Thymus (tissue), 14 donors: ENCODE results near the gene TUBG2. TPM values are rescaled to one million over a fixed set of nuclear protein-coding genes. Genes with fewer than 3 reads are reported as not detected.
"Not testable (repeated sequence)": the region's sequence is repeated elsewhere in the genome, so short reads cannot be mapped to it uniquely, and the experiment has no call there.

Source experiments
- DNase-seq, 9 donors: peaks; one replicate each; pipeline ENCODE4 v3.0.0-alpha.2; 2013; ENCODE audit warnings: low spot score in 9 of 9, low read depth in 6 of 9, missing footprints in 1 of 9
- H3K27ac ChIP-seq, 2 donors: one replicate each; pipeline ENCODE4 v1.5.1; 2013; ENCODE audit warnings: control low read depth in 1 of 2, low read depth in 1 of 2, low read length in 1 of 2, mild to moderate bottlenecking in 1 of 2, moderate library complexity in 1 of 2
- H3K27me3 ChIP-seq, 2 donors: one replicate each; pipeline ENCODE4 v1.5.1; 2013; ENCODE audit warnings: low read length in 1 of 2; ENCODE audit not compliant: control insufficient read depth in 2 of 2, insufficient read depth in 1 of 2
- H3K36me3 ChIP-seq, 2 donors: one replicate each; pipeline ENCODE4 v1.5.1; 2013; ENCODE audit warnings: low read length in 1 of 2, mild to moderate bottlenecking in 1 of 2, moderate library complexity in 1 of 2; ENCODE audit not compliant: control insufficient read depth in 2 of 2, insufficient read depth in 2 of 2
- H3K4me1 ChIP-seq, 2 donors: one replicate each; pipeline ENCODE4 v1.5.1; 2013; ENCODE audit warnings: low read length in 2 of 2; ENCODE audit not compliant: control insufficient read depth in 2 of 2, insufficient read depth in 2 of 2
- H3K4me3 ChIP-seq, 2 donors: one replicate each; pipeline ENCODE4 v1.5.1; 2013; ENCODE audit warnings: low read length in 2 of 2, control low read depth in 1 of 2, mild to moderate bottlenecking in 1 of 2
- H3K9me3 ChIP-seq, 2 donors: one replicate each; pipeline ENCODE4 v1.5.1; 2013; ENCODE audit warnings: low read length in 1 of 2, mild to moderate bottlenecking in 1 of 2; ENCODE audit not compliant: control insufficient read depth in 2 of 2, insufficient read depth in 1 of 2
- WGBS: extraction: QIAGEN DNeasy Blood & Tissue Kit; methylation state at CpG from one replicate; pipeline ENCODE4 v1.1.7; 2013; 5-methylcytosine and 5-hydroxymethylcytosine counted together
- long read RNA-seq, 10 donors: transcript quantifications; one replicate each; lab custom pipeline, GENCODE V29; 2026
- polyA plus RNA-seq: library from polyadenylated mRNA; stranded (reverse); fragments of 200-250 nt; gene quantifications from one replicate; pipeline ENCODE4 v1.2.3, GENCODE V29; 2013
- total RNA-seq: library from RNA; stranded (reverse); fragments of 120-200 nt; gene quantifications from one replicate; pipeline ENCODE4 v1.2.4, GENCODE V29; 2013
- donor health status: healthy.

The TUBG2 gene
- 3.0 TPM for total RNA-seq
- polyA plus RNA-seq = 11.3 TPM
- long read RNA-seq, donor 1 = 0 reads
- long read RNA-seq, donor 2 = 0 reads
- long read RNA-seq, donor 3, partial matches to known transcripts = 0 of 2 reads
- long read RNA-seq, donor 3, other reads (novel, unspliced or antisense) = 0 of 2 reads
- long read RNA-seq, donor 4, partial matches to known transcripts = 0 of 2 reads
- long read RNA-seq, donor 4, other reads (novel, unspliced or antisense) = 0 of 2 reads
- long read RNA-seq, donor 5 = 0 reads
- long read RNA-seq, donor 6, partial matches to known transcripts = 0 of 1 reads
- long read RNA-seq, donor 6, other reads (novel, unspliced or antisense) = 0 of 1 reads
- long read RNA-seq, donor 7 = 0 reads
- long read RNA-seq, donor 8, partial matches to known transcripts = 0 of 1 reads
- long read RNA-seq, donor 8, other reads (novel, unspliced or antisense) = 0 of 1 reads
- long read RNA-seq, donor 9 = 0 reads
- long read RNA-seq, donor 10, partial matches to known transcripts = 0 of 1 reads
- long read RNA-seq, donor 10, other reads (novel, unspliced or antisense) = 0 of 1 reads

DNA sequence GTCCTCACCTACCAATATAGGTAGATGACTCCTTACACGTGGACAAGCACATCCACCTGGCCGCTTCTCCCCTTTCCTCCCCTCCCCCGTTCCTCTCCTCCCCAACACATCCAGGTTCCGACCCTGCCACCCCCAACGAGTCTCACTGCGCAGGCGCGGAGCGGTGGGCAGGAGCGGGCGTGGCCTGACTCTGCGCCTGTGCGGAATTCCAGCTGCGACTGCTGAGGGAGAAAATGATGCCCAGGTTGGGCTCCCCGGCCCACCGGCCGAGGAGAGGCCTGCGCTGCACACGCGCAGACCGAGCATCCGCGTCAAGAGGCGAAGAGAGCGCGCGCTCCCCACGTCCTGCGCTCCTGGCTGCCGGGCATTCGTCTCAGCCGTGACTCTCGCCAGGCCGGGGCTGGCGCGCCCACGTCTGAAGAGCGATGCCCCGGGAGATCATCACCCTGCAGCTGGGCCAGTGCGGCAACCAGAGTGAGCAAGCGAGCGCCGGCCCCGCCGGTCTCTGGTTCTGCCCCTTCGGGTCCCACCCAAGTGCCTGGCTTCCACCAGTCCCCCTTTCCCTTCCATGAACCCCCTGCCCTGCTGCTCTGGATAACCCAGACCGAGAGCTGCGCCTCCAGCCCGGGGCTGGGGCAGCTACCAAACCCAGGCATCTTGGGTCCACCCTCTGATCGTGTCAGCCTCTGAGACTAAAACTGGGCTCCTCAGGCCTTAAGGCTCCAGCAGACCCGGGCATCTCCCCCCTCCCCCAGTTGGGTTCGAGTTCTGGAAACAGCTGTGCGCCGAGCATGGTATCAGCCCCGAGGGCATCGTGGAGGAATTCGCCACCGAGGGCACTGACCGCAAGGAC is at the start of gene TUBG2:
Gene TUBG2 (plus strand): TSS at position 206 of the 853 bp plus-strand sequence. CDS start 220 bp downstream, at position 426.
- H3K36me3 ChIP-seq = no peaks in the 10 kb centered on the region
- H3K4me3 ChIP-seq = peak within 1 kb of the TSS; percentile 49 to 66
- DNase-seq = peak in 6 of 9 donors; percentile 57 to 80 (median 64)
- 10% methylated on average over 59 of the region's 59 CpGs for WGBS
- H3K9me3 ChIP-seq = no peaks in the 10 kb centered on the region
- peaks cover 4 to 12% of the 10 kb centered on the region in 2 donors for H3K4me1 ChIP-seq
- peak within 1 kb of the TSS in 1 of 2 donors; percentile 8 for H3K27ac ChIP-seq
- H3K27me3 ChIP-seq = peaks cover under 1 to 29% of the 10 kb centered on the region in 2 donors

DNA sequence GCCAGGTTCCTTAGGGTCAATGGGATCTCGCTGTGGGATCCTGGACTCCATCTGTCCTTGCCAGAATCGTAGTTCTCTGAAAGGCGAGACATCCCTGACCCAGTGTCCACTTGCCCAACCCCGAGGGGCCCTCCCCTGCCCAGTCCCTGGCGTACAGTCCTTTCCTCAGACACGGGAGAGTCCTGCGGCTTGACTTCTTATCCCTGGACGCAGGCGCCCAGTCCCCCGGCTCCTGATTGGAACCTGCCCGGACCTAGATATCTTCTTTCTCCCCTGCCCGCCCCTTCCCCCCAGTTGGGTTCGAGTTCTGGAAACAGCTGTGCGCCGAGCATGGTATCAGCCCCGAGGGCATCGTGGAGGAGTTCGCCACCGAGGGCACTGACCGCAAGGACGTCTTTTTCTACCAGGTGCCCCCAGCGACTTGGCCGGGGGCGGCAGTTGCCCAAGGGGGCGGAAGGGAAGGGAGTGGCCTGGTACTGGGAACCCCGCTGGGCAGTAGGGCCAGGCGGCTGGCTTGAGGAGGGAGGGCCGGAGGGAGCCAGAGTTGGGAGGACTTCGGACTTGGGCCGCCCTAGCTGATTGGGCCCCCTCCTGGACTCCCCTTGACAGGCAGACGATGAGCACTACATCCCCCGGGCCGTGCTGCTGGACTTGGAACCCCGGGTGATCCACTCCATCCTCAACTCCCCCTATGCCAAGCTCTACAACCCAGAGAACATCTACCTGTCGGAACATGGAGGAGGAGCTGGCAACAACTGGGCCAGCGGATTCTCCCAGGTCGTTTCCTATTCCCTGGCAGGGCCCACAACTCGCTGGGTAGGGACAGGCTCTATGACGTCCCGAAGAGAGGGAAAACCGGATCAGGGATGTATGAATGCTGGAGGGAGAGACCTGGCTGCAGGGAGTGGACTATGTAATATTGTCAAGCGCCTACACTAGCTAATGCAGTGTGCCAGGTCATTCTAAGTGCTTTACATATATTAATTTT is 49.0 kb upstream of the TUBG2 start:
- peaks cover 11 to 14% of the 10 kb centered on the region in 2 donors for H3K4me1 ChIP-seq
- 23% methylated on average over 35 of the region's 42 CpGs for WGBS
- H3K27me3 ChIP-seq, H3K9me3 ChIP-seq, DNase-seq: not testable (repeated sequence)
- peaks cover 31 to 32% of the 10 kb centered on the region in 2 donors for H3K36me3 ChIP-seq
- peak overlapping the region; percentile 72 to 92 for H3K4me3 ChIP-seq
- peak overlapping the region; percentile 55 to 75 for H3K27ac ChIP-seq

DNA sequence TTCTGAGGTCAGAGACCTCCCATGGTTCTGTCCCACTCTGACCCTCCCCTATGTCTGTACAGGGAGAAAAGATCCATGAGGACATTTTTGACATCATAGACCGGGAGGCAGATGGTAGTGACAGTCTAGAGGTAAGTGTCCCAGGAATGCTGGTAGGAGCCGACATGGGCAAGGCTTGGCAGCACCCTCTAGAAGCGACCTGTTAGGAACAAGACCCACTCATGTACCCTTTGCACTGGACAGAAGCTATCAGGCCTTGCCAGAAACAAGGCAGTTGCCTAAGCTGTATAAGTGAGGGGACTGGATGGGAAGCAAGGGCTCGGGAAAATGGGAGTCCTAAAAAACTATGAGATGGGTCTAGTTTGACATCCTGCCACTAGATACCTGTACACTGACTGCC is 47.1 kb upstream of the TUBG2 start:
- 96% methylated on average over 4 of the region's 4 CpGs for WGBS
- no peak overlapping the region for H3K27ac ChIP-seq
- peaks cover 0 to 2% of the 10 kb centered on the region in 2 donors for H3K27me3 ChIP-seq
- peaks cover 10% of the 10 kb centered on the region in 2 donors for H3K4me1 ChIP-seq
- no peak for DNase-seq
- H3K9me3 ChIP-seq = no peaks in the 10 kb centered on the region
- no peak overlapping the region for H3K4me3 ChIP-seq
- H3K36me3 ChIP-seq = peaks cover 40 to 41% of the 10 kb centered on the region in 2 donors

DNA sequence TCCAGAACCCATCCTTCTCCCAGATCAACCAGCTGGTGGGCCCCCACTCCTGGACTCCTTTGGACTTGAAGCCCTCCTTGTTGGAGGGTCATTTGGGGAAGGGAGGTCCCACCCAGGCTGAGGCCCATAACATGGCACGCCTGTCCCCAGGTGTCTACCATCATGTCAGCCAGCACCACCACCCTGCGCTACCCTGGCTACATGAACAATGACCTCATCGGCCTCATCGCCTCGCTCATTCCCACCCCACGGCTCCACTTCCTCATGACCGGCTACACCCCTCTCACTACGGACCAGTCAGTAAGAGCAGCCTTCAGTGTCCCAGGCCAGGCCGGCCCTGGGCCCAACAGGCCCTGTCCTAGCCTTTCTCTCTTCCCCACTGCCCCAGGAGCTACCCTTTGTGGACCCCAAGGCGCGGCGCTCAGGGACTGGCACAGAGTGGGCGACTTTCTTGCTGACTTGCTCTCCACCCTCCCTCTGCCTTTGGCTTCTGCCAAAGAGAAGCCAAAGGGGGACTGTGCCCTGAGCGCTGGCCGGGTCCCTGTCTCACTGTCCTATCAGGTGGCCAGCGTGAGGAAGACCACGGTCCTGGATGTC is 45.3 kb upstream of the TUBG2 start:
- WGBS = 98% methylated on average over 17 of the region's 17 CpGs
- Histone ChIP-seq H3K36me3 (peaks cover 40 to 41% of the 10 kb centered on the region in 2 donors), H3K4me1 (peaks cover 16 to 19% of the 10 kb centered on the region in 2 donors), H3K9me3 (no peaks in the 10 kb centered on the region), H3K27me3 (peaks cover 0 to 2% of the 10 kb centered on the region in 2 donors), H3K4me3 (no peak overlapping the region), H3K27ac (no peak overlapping the region)
- no peak for DNase-seq

- H3K36me3 ChIP-seq = peaks cover 28 to 30% of the 10 kb centered on the region in 2 donors
- no peaks in the 10 kb centered on the region for H3K27me3 ChIP-seq
- 54% methylated on average over 4 of the region's 4 CpGs for WGBS
- no peaks in the 10 kb centered on the region for H3K9me3 ChIP-seq
- H3K4me3 ChIP-seq = no peak overlapping the region
- DNase-seq = peak in 5 of 9 donors; percentile 13 to 66 (median 36)
- H3K4me1 ChIP-seq = peaks cover 14 to 20% of the 10 kb centered on the region in 2 donors
- H3K27ac ChIP-seq = peak overlapping the region; percentile 42 to 60
Observed at GRCh38 chr17:42617956-42618431, 41.1 kb upstream of the TUBG2 start.

DNA sequence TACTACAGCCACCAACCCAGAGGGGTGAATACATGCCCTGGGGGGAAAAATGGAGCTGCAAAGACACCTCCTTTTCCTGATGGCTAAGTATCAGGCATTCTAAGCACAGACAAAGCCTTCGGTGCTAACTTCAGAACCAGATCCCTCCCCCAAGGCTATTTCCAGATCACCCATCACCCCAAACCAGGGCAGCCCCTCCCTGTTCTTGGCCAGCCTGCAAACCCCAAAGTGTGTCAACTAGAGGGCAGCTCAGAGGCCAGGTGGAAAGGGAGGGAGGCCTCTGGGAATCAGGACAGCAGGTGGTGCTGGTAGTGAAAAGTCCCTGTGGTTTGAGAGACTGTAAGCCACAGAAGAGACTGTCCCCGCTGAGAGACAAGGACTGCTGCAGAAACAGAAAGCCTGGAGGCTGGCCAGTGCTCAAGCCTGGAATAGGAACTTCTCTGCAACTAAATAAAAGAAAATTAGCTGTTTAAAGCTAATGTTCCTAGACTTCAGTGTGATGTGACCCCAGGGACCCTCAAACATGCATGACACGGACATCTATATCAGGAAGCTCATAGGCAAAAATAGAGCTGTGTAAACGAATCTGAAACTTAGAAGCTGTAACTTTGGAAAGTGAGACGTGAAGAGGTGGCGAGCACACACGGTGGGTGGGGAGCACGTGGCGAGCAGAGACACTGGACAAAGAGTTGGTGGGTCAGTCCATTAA is 40.5 kb upstream of the TUBG2 start:
- H3K27me3 ChIP-seq = no peaks in the 10 kb centered on the region
- no peak overlapping the region for H3K4me3 ChIP-seq
- H3K9me3 ChIP-seq = no peaks in the 10 kb centered on the region
- peak in 3 of 9 donors; percentile 16 to 44 (median 17) for DNase-seq
- peaks cover 14 to 20% of the 10 kb centered on the region in 2 donors for H3K4me1 ChIP-seq
- H3K36me3 ChIP-seq = peaks cover 22 to 24% of the 10 kb centered on the region in 2 donors
- 53% methylated on average over 9 of the region's 9 CpGs for WGBS
- H3K27ac ChIP-seq = peak overlapping the region; percentile 36 to 46

GRCh38 chr17:42621987-42622386 is 37.1 kb upstream of the TUBG2 start:
- DNase-seq, H3K27me3 ChIP-seq, H3K9me3 ChIP-seq, H3K4me3 ChIP-seq, H3K27ac ChIP-seq, H3K36me3 ChIP-seq: not testable (repeated sequence)
- 96% methylated on average over 3 of the region's 3 CpGs for WGBS
- peaks cover 14 to 20% of the 10 kb centered on the region in 2 donors for H3K4me1 ChIP-seq
